Activated naive CD4-positive, alpha-beta T cell treated with anti-CD3 and anti-CD28 coated beads, Interleukin-2, amount 10 ng/mL, durations not matched to agents 7 days and 5 days (primary cell): Measurements from ENCODE around the gene EIF6.

Experiments
- CTCF ChIA-PET: fragments of 350-600 bp; sonication (Branson Sonifier 250); formaldehyde crosslinking; loops from one replicate; lab custom pipeline; 2021; ENCODE audit warnings: antibody characterized with exemption; lab: Charles Lee
- DNase-seq: peaks from one replicate; pipeline ENCODE4 v3.0.0-alpha.2; 2020
- H3K27ac Mint-ChIP-seq: one replicate; pipeline ENCODE4 v1.8.0; 2021; ENCODE audit warnings: mild to moderate bottlenecking, moderate library complexity, mixed read lengths
- H3K27me3 Mint-ChIP-seq: one replicate; pipeline ENCODE4 v1.8.0; 2021; ENCODE audit warnings: mild to moderate bottlenecking, mixed read lengths
- H3K36me3 Mint-ChIP-seq: one replicate; pipeline ENCODE4 v1.8.0; 2021; ENCODE audit warnings: mixed read lengths
- H3K4me1 Mint-ChIP-seq: one replicate; pipeline ENCODE4 v1.8.0; 2021; ENCODE audit warnings: mixed read lengths
- H3K4me3 Mint-ChIP-seq: one replicate; pipeline ENCODE4 v1.8.0; 2021; ENCODE audit warnings: mild to moderate bottlenecking, moderate library complexity, mixed read lengths
- H3K9me3 Mint-ChIP-seq: one replicate; pipeline ENCODE4 v1.8.0; 2021; ENCODE audit warnings: mixed read lengths

Gene EIF6

DNA sequence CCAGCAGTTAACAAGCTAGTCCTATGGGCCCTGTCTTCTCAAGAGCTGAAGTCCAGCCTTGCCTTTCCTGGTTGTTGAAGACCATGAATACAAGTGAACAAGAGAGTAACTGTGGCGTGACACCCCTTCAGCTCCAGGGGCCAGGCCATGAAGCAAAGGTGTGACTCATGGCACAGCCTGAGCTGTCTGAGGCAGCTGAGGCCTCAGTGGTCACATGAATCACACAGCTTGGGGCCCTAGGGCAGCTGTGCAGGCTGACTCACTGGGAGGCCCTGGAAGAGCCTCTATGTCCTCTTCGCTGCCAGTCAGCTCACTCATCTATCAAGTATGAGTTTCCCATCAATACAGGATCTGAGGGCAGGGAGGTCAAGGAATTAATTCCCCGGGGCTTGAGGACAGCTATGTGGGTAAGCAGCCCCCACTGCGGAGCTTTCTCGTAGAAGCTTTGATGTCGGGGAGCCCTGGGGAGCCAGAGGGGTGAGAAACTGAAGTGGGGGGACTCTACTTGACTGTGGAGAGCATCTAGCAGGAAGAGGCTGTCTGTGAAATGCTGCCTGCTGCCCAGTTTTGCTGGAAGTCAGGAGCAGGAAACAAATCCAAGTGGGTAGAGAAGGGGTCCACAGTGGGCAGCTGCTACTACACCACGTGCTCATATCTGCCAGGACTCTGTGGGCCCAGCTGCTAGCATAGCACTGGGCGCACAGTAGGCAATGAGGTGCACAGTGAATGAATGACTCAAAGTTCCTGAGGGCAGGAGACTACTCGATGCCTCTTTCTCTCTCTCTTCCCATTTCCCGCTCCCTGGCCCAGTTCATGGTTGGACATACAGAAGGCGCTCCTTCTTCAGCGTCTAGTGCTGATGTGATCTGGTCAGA, 21.3 kb upstream of the EIF6 start:
- Mint-ChIP-seq H3K27me3 (no peaks in the 10 kb centered on the region), H3K36me3 (peaks cover 1% of the 10 kb centered on the region), H3K9me3 (no peaks in the 10 kb centered on the region), H3K27ac (peak overlapping the region; percentile 38), H3K4me3 (no peak overlapping the region), H3K4me1 (peaks cover 23% of the 10 kb centered on the region)
- DNase-seq, result peak; percentile 54
- CTCF ChIA-PET, result interaction anchor here (0.6 to 8.6 kb wide), 18 partner anchors 8 to 473 kb away, joined by 3 to 104 read pairs (median 6); partner anchors contain the start of genes CEP250, EIF6 and GDF5

DNA sequence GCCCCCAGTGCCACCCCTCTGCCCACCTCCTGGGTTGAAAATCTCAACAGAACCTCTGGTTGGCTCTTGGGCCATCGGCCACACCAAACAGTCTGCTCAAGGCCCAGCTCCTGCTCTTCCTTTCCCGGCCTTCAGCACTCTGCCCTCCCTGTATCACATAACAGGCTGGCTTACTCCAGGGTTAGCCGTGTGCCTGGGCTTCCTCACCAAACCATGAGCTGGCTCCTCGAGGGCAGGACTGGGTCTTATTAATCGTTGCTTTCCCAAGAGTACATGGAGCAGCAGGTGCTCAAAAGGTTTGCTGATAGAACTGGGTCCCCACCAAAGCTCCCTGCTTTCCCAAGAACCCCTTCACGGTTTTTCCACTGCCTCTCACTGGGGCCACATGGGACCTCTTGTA, 20.4 kb upstream of the EIF6 start:
- no peaks in the 10 kb centered on the region for H3K27me3 Mint-ChIP-seq
- no peak overlapping the region for H3K4me3 Mint-ChIP-seq
- H3K27ac Mint-ChIP-seq, result peak overlapping the region; percentile 34
- peaks cover 23% of the 10 kb centered on the region for H3K4me1 Mint-ChIP-seq
- no peaks in the 10 kb centered on the region for H3K9me3 Mint-ChIP-seq
- DNase-seq, result no peak
- CTCF ChIA-PET, result interaction anchor here (0.9 to 8.6 kb wide), 10 partner anchors 13 to 472 kb away, joined by 3 to 104 read pairs (median 8); partner anchors contain the start of gene GDF5
- H3K36me3 Mint-ChIP-seq, result peaks cover 1% of the 10 kb centered on the region

DNA sequence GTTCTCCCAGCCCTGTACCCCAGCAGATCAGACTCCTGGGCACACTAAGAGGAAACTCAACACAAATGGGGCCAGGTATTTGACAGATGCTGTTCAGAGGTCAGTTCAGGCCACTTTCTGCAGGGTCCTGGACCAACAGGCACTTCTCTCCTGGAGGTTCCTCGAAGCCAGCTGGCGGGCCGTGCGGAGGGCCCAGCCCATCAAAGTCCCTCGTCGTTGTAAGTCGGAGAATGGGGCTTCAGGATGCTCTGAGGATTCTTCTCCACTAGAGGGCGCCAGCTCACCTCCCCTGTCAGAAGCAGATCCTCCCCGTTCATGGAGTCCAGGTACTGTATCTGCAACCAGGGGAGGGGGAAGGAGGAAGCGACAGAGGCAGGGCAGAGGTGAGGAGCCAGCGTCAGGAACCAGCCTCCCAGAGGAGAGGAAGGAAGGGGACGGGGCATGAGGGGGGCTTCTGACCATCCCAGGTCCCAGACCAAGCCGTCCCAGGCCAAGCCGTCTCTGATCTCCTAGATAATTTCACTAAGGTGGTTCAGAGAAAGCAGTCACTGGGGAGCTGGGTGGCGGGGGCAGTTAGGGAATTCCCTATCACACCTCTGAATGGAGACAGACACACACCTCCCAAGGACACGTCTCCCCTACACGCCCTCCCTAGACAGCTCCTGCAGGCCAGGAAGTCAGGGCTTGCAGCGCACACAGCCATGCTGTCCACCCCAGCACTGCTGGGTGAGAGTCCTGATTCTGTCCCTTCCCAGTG, 19.3 kb upstream of the EIF6 start:
- peak; percentile 91 for DNase-seq
- H3K9me3 Mint-ChIP-seq, result no peaks in the 10 kb centered on the region
- H3K36me3 Mint-ChIP-seq, result peaks cover 1% of the 10 kb centered on the region
- H3K4me1 Mint-ChIP-seq, result peaks cover 23% of the 10 kb centered on the region
- CTCF ChIA-PET, result interaction anchor here (0.6 to 8.6 kb wide), 17 partner anchors 9 to 158 kb away, joined by 3 to 104 read pairs (median 6); partner anchors contain the start of genes CEP250, EIF6 and GDF5
- peaks cover under 1% of the 10 kb centered on the region for H3K27me3 Mint-ChIP-seq
- no peak overlapping the region for H3K4me3 Mint-ChIP-seq
- no peak overlapping the region for H3K27ac Mint-ChIP-seq

DNA sequence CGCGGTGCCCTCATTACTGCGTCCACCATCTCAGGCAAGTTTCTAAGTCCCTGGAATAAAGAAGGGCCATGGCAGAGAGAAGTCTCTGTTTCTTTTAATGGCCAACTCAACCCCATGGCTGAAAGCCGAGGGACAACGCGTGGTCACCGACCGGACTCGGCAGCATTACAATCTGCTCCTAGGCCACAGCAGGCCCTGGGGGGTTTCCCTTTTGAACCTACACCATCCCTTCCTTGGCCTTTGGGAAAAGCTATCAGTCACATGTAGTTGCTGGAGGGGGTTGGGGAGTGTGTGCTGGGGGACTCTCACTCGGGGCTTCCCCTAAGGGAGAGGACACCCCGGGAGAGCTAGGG, 18.8 kb upstream of the EIF6 start:
- H3K4me3 Mint-ChIP-seq, result no peak overlapping the region
- peaks cover 23% of the 10 kb centered on the region for H3K4me1 Mint-ChIP-seq
- no peak overlapping the region for H3K27ac Mint-ChIP-seq
- CTCF ChIA-PET, result interaction anchor here (0.7 to 8.6 kb wide), 11 partner anchors 15 to 158 kb away, joined by 3 to 104 read pairs (median 7); partner anchors contain the start of genes CEP250 and GDF5
- peaks cover 6% of the 10 kb centered on the region for H3K27me3 Mint-ChIP-seq
- peaks cover 1% of the 10 kb centered on the region for H3K36me3 Mint-ChIP-seq
- no peaks in the 10 kb centered on the region for H3K9me3 Mint-ChIP-seq
- no peak for DNase-seq

DNA sequence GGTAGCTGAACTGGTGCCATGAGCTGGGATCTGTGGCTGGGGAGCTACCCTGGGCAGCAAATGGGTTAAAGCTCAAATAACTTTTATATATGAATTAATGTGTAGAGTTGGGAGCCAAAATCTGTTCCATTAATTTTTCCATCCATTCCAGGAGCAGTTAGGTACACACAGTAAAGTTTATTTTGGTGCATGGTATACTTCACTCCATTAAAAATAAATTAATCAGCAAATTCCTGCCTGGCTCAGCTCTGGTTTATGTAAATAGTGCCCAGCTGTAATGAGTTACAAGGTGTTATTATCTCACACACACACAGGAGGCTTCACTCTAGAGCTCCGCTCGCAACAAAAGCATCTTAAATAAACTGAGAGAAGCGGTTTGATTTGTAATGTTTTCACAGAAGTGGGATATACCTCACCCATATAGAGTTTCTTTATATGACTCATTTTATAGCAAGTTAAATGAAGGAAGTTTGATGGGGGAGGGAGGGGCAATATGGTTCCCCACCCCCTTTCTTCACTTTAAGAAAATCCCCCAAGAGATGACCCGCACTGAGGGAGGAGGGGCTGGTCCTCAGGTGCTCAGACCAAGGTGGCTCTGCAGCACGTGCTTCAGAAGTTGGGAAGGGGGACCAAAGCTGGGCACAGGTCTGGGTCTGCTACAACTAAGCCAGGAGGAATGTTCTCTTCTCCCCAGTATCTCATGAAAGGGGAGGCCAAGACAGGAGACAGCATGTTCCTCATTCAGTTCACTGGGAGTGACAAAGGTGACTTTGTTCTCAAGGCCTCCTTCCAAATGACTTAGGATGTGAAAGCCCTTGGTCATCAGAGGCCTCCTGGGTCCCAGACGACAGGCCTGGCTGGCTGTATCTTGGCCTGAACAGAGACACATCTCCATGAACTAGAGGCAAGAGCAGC, 18.1 kb upstream of the EIF6 start:
- H3K9me3 Mint-ChIP-seq, result no peaks in the 10 kb centered on the region
- peaks cover 8% of the 10 kb centered on the region for H3K27me3 Mint-ChIP-seq
- H3K4me1 Mint-ChIP-seq, result peaks cover 23% of the 10 kb centered on the region
- DNase-seq, result no peak
- H3K36me3 Mint-ChIP-seq, result peaks cover 1% of the 10 kb centered on the region
- H3K4me3 Mint-ChIP-seq, result no peak overlapping the region
- CTCF ChIA-PET, result interaction anchor here (0.9 to 8.6 kb wide), 11 partner anchors 8 to 159 kb away, joined by 3 to 104 read pairs (median 7); partner anchors contain the start of genes CEP250 and GDF5
- H3K27ac Mint-ChIP-seq, result no peak overlapping the region

DNA sequence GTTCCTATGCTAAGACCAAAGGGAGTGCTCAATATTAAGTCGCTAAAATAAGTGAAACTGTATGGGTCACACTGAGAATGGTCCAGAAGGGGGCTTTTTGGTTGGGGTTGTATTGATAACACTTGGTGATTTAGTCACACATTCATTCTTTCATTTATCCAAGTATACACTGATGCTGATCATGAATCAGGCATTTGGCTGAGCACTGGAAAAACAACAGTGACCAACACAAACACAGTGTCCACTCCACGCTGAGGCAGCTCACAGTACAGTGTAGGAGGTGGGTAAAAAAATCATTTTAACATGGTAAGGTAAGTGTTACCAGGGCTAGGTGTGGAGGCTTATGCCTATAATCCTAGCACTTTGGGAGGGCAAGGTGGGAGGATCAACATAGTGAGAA, 16.9 kb upstream of the EIF6 start:
- H3K27me3 Mint-ChIP-seq, result peaks cover 11% of the 10 kb centered on the region
- H3K4me1 Mint-ChIP-seq, result peaks cover 20% of the 10 kb centered on the region
- DNase-seq, result no peak
- H3K36me3 Mint-ChIP-seq, result peaks cover 1% of the 10 kb centered on the region
- no peak overlapping the region for H3K27ac Mint-ChIP-seq
- no peaks in the 10 kb centered on the region for H3K9me3 Mint-ChIP-seq
- no peak overlapping the region for H3K4me3 Mint-ChIP-seq
- CTCF ChIA-PET, result interaction anchor here (1.0 to 8.6 kb wide), 4 partner anchors 9 to 146 kb away, joined by 3 to 101 read pairs (median 7); partner anchors contain the start of gene GDF5

DNA sequence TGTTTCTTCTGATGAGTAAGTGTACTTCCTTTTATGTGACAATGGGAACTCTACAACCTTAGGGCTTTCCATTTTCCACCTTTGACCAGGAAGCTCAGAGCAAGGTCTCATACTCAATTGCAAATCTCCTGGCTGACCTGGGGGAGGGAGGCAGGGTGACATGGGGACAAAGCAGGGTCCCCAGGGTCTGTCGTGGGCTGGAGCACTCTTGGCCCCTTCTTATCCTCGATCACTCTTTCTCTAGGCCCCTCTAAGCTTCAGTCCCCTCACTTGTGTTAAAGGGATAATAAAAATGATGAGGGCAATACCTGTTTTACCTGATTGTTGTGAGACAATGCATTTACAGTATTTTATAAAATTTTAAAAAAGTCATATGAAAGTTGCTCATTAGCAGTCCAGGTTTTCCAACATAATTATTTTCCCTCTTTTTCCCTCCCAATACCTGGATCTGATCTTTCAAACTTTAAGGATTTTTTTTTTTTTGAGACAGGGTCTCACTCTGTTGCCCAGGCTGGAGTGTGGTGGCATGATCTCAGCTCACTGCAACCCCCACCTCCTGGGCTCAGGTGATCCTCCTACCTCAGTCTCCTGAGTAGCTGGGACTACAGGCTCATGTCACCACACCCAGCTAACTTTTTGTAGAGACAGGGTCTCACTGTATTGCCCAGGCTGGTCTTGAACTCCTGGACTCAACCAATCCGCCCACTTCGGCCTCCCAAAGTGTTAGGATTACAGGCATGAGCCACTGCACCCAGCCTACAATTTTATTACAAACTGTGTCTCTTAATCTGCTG, 16.1 kb upstream of the EIF6 start:
- CTCF ChIA-PET, result interaction anchor here (0.6 to 8.6 kb wide), 4 partner anchors 29 to 682 kb away, joined by 3 to 101 read pairs (median 7); partner anchors contain the start of gene GDF5
- H3K27ac Mint-ChIP-seq, result no peak overlapping the region
- no peak overlapping the region for H3K4me3 Mint-ChIP-seq
- H3K27me3 Mint-ChIP-seq, result peaks cover 17% of the 10 kb centered on the region
- peaks cover 14% of the 10 kb centered on the region for H3K4me1 Mint-ChIP-seq
- peaks cover 1% of the 10 kb centered on the region for H3K36me3 Mint-ChIP-seq
- no peaks in the 10 kb centered on the region for H3K9me3 Mint-ChIP-seq
- no peak for DNase-seq

DNA sequence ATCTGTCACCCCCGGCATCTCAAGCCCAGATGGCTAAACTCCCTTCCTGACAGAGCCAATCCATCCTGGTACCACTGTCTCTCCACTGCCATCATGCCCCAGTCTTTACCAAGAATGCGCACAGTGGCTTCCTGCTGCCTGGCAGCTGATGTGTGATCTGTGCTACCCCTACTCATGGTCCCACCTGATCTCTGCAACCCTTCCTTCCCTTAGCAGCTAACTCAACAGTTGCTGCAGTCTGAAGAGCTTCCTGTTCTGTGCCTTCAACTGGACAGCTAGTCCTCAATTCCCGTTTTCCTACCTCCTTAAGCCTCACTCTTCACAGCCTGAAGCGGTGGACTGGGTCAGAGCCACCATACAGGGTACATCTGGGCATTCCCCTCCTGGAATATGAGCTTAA, 15.2 kb upstream of the EIF6 start:
- peaks cover 1% of the 10 kb centered on the region for H3K36me3 Mint-ChIP-seq
- CTCF ChIA-PET, result interaction anchor here (2.7 kb wide), 1 partner anchor 30 kb away, joined by 11 read pairs; no protein-coding TSS in a partner anchor
- no peak overlapping the region for H3K4me3 Mint-ChIP-seq
- H3K9me3 Mint-ChIP-seq, result no peaks in the 10 kb centered on the region
- peaks cover 6% of the 10 kb centered on the region for H3K4me1 Mint-ChIP-seq
- H3K27ac Mint-ChIP-seq, result no peak overlapping the region
- no peak for DNase-seq
- peaks cover 19% of the 10 kb centered on the region for H3K27me3 Mint-ChIP-seq

DNA sequence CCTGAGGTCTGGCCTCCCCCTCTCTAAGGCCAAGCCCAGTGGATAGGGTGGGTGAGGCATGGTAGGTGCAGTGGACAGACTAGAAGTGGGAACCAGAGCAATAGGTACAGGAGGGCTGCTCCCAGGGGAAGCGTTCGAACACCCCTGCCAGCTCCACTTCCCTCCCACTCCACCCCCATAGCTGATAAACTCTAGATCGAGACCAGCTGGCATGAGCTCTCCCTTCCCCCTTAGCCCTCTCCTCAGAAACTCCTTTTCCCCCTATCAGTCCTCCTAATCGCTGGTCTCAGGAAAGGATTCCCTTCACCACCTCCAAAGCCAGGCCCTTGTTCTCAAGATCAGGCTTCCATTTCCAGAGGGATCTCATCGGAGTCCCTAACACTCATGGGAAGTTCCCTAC, 13.7 kb upstream of the EIF6 start:
- H3K4me3 Mint-ChIP-seq, result no peak overlapping the region
- H3K4me1 Mint-ChIP-seq, result no peaks in the 10 kb centered on the region
- DNase-seq, result no peak
- H3K9me3 Mint-ChIP-seq, result no peaks in the 10 kb centered on the region
- CTCF ChIA-PET, result interaction anchor here (0.9 to 1.7 kb wide), 2 partner anchors 8 to 142 kb away, joined by 3 to 4 read pairs; no protein-coding TSS in a partner anchor
- H3K27ac Mint-ChIP-seq, result no peak overlapping the region
- peaks cover 31% of the 10 kb centered on the region for H3K27me3 Mint-ChIP-seq
- H3K36me3 Mint-ChIP-seq, result no peaks in the 10 kb centered on the region

DNA sequence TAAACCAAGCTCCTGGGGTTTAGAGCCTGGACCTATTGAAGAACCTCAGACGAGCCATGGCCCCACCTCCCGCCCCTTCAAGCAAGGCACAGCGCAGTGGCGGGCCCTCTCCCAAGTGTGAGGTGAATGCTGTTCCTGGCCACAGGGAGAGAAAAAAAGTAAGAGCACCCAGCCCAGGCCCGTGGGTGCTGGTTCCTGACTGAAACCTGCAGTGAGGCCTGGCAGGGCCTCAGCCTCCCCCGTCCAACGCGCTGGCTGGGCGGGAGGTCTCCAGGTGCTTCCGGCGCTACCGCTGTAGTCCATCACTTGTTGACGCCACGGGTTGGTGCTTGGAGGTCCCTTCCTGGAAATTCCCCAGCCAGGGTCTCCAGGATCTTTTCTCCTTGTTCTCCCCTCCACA, 13.2 kb upstream of the EIF6 start:
- Mint-ChIP-seq H3K27me3 (peaks cover 34% of the 10 kb centered on the region), H3K9me3 (no peaks in the 10 kb centered on the region), H3K4me3 (no peak overlapping the region), H3K27ac (no peak overlapping the region), H3K4me1 (no peaks in the 10 kb centered on the region), H3K36me3 (no peaks in the 10 kb centered on the region)
- CTCF ChIA-PET, result interaction anchor here (1.1 to 1.7 kb wide), 2 partner anchors 8 to 143 kb away, joined by 3 to 4 read pairs; no protein-coding TSS in a partner anchor
- no peak for DNase-seq

DNA sequence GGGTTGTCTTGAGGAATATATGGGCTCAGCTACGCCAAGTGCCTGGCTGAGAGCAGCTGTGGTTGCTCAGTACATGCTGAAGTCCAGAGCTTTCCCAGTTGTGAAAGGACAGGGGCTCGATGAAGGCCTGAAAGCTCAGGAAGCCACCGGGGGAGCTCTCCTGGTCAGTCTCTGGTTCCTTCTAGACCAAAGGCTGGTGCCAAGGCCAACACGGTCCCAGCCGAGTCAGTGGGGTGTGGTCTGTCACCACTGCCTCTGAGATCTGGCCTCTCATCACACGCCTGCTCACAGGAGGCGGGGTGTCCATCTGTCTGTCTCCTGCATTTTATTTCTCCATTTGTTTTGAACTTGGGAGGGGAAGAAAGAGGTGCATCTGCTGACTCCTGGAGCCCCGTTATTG, 12.6 kb upstream of the EIF6 start:
- no peaks in the 10 kb centered on the region for H3K9me3 Mint-ChIP-seq
- H3K4me3 Mint-ChIP-seq, result no peak overlapping the region
- no peak for DNase-seq
- no peaks in the 10 kb centered on the region for H3K36me3 Mint-ChIP-seq
- no peaks in the 10 kb centered on the region for H3K4me1 Mint-ChIP-seq
- H3K27me3 Mint-ChIP-seq, result peaks cover 34% of the 10 kb centered on the region
- H3K27ac Mint-ChIP-seq, result no peak overlapping the region
- CTCF ChIA-PET, result interaction anchor here (1.1 kb wide), 1 partner anchor 9 kb away, joined by 3 read pairs; no protein-coding TSS in a partner anchor

DNA sequence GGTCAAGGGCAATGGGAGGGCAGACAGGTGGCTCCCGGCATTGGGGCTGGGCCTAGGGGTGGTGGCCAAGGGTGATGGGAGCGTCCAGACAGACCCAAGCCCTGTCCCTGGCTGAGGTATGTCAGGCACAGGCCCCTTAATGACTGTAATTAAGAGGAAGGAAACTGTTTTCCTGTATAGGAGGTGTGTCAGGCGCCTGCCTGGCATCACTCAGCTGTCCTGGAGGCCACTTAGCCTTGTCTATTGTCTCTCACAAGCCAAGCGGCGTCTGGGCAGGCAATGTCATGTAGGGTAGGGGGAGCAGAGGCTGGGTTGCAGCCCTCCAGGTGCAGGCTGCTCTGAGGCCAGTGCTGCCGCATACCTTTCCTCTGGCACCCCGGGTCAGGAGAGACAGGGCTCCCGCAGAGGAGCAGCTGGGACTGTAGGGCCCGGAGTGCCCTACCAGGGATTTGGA, 11.6 kb upstream of the EIF6 start:
- CTCF ChIA-PET, result no interaction called here
- no peak overlapping the region for H3K4me3 Mint-ChIP-seq
- H3K9me3 Mint-ChIP-seq, result no peaks in the 10 kb centered on the region
- peaks cover 41% of the 10 kb centered on the region for H3K27me3 Mint-ChIP-seq
- no peaks in the 10 kb centered on the region for H3K36me3 Mint-ChIP-seq
- no peak for DNase-seq
- H3K27ac Mint-ChIP-seq, result no peak overlapping the region
- no peaks in the 10 kb centered on the region for H3K4me1 Mint-ChIP-seq
